Transverse colon (tissue), 3 donors: ENCODE measurements around the gene RBFOX2.

Experiments
- POLR2A ChIP-seq: fragments of 450-650 bp; IDR thresholded peaks from one replicate; pipeline ENCODE4 v1.6.1; 2016; ENCODE audit warnings: antibody characterized with exemption, mild to moderate bottlenecking, moderate library complexity
- TF ChIP-seq, protein P1 (sequence below), 5 experiments: fragments of 200-600 bp in 3 of 5; fragments of 450-650 bp in 2 of 5; sonication (generic) in 3 of 5; IDR thresholded peaks; 1 replicate in 2 of 5; 2 replicates in 3 of 5; pipeline ENCODE4 v1.5.1; 2016 to 2017; ENCODE audit warnings: antibody characterized with exemption in 5 of 5, inconsistent platforms in 3 of 5, mild to moderate bottlenecking in 2 of 5, moderate library complexity in 1 of 5

DNA sequence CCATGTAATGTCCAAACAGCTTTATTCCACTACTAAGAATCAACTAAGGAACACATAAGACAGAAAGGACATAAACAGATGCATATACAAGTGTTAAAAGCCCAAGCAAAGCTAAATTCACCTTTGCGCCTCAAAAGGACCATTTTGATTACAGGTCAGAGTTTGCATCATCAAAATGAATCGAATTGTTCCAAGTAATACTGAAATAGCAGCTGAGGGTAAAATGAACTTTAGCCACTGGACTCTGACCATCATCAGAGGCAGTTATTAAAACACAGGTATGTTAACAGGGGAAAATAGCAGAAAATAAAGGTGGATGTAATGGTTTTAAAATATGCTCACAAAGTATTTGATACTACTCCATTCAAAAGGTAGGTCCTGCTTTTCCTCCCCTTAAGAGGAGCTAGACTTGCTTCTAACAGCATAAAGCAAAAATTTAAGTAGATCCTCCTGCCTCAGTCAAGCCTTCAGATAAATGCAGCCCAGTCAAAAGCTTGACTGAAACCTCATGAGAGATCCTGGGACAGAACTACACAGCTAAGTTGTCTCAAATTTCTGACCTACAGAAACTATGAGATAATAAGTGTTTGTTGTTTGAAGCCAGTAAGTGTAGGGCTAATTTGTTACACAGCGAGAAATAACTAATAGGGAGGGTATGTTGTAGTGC, 35.4 kb downstream of the RBFOX2 start:
- TF ChIP-seq POLR2A, result no peak
- TF ChIP-seq, protein P1, sequence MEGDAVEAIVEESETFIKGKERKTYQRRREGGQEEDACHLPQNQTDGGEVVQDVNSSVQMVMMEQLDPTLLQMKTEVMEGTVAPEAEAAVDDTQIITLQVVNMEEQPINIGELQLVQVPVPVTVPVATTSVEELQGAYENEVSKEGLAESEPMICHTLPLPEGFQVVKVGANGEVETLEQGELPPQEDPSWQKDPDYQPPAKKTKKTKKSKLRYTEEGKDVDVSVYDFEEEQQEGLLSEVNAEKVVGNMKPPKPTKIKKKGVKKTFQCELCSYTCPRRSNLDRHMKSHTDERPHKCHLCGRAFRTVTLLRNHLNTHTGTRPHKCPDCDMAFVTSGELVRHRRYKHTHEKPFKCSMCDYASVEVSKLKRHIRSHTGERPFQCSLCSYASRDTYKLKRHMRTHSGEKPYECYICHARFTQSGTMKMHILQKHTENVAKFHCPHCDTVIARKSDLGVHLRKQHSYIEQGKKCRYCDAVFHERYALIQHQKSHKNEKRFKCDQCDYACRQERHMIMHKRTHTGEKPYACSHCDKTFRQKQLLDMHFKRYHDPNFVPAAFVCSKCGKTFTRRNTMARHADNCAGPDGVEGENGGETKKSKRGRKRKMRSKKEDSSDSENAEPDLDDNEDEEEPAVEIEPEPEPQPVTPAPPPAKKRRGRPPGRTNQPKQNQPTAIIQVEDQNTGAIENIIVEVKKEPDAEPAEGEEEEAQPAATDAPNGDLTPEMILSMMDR (IDR thresholded peaks at IDR 0.05), result no peak
